ENCODE data around the gene ERH. TPM values are rescaled to one million over a fixed set of nuclear protein-coding genes. Genes with fewer than 3 reads are reported as not detected.

ERH gene
- total and polyA plus RNA-seq, 10 of the 15 experiments (the other 5 are each of a cell fraction or from before 2014, with no cell fraction given), result 255 to 852 (median 382) TPM

GRCh38 chr14:69344171-69344570 lies 53.9 kb downstream of the ERH start (continued):
- TF ChIP-seq SPI1 (IDR thresholded peaks at IDR 0.05; ENCODE audit: borderline replicate concordance, insufficient read depth, low read depth, low read length) (no peak), ATF3 (IDR thresholded peaks at IDR 0.05; ENCODE audit: borderline replicate concordance, extremely low read depth, low read depth, low read length) (no peak), ZBTB4 (CRISPR knock-in tag; IDR thresholded peaks at IDR 0.05) (no peak), ESRRA (IDR thresholded peaks at IDR 0.05; ENCODE audit: low read length) (no peak), CEBPB (IDR thresholded peaks at IDR 0.05; ENCODE audit: borderline replicate concordance in 1 of 2, low read depth in 2 of 2, low read length in 2 of 2) (no peak), SP1 (IDR thresholded peaks at IDR 0.05; ENCODE audit: low read depth, low read length) (no peak), E2F4 (IDR thresholded peaks at IDR 0.05; ENCODE audit: low read depth, low read length) (no peak), GATAD2B (conservative IDR thresholded peaks at IDR 0.05; ENCODE audit: low read depth) (no peak)
